ENCODE measurements around the gene TMEM225B.
"Not testable (repeated sequence)": the region's sequence is repeated elsewhere in the genome, so short reads cannot be mapped to it uniquely, and the experiment has no call there.

TMEM225B gene

GRCh38 chr7:99639267-99639666, 41.2 kb downstream of the TMEM225B start:
- no peaks in the 10 kb centered on the region for H3K36me3 ChIP-seq (ENCODE audit: insufficient read depth, low read length)
- H3K27ac ChIP-seq (ENCODE audit: low read depth, low read length): no peak overlapping the region
- no peaks in the 10 kb centered on the region for H3K79me2 ChIP-seq (ENCODE audit: control insufficient read depth, insufficient read depth, low read length, unreplicated experiment)
- no peak overlapping the region for H3K4me3 ChIP-seq (ENCODE audit: low read depth, low read length)
- no peaks in the 10 kb centered on the region for H3K4me1 ChIP-seq (ENCODE audit: control insufficient read depth, insufficient read depth, low read length, unreplicated experiment)
- no peaks in the 10 kb centered on the region for H3K27me3 ChIP-seq (ENCODE audit: insufficient read depth, low read length)
- no peak overlapping the region for H2AFZ ChIP-seq (ENCODE audit: low read length, unreplicated experiment)

GRCh38 chr7:99642027-99642426, 44.0 kb downstream of the TMEM225B start:
- Histone ChIP-seq H3K4me1 (ENCODE audit: control insufficient read depth, insufficient read depth, low read length, unreplicated experiment) (no peaks in the 10 kb centered on the region), H3K4me3 (ENCODE audit: low read depth, low read length) (no peak overlapping the region), H3K36me3 (ENCODE audit: insufficient read depth, low read length) (peaks cover 7% of the 10 kb centered on the region), H2AFZ (ENCODE audit: low read length, unreplicated experiment) (no peak overlapping the region), H3K79me2 (ENCODE audit: control insufficient read depth, insufficient read depth, low read length, unreplicated experiment) (no peaks in the 10 kb centered on the region), H3K27me3 (ENCODE audit: insufficient read depth, low read length) (no peaks in the 10 kb centered on the region), H3K27ac (ENCODE audit: low read depth, low read length) (no peak overlapping the region)

GRCh38 chr7:99643464-99643863, 45.4 kb downstream of the TMEM225B start:
- Histone ChIP-seq H3K27me3 (ENCODE audit: insufficient read depth, low read length) (no peaks in the 10 kb centered on the region), H2AFZ (ENCODE audit: low read length, unreplicated experiment) (no peak overlapping the region), H3K4me3 (ENCODE audit: low read depth, low read length) (no peak overlapping the region), H3K36me3 (ENCODE audit: insufficient read depth, low read length) (peaks cover 7% of the 10 kb centered on the region), H3K79me2 (ENCODE audit: control insufficient read depth, insufficient read depth, low read length, unreplicated experiment) (no peaks in the 10 kb centered on the region), H3K4me1 (ENCODE audit: control insufficient read depth, insufficient read depth, low read length, unreplicated experiment) (no peaks in the 10 kb centered on the region), H3K27ac (ENCODE audit: low read depth, low read length) (no peak overlapping the region)

- H2AFZ ChIP-seq (ENCODE audit: low read length, unreplicated experiment): no peak overlapping the region
- H3K4me1 ChIP-seq (ENCODE audit: control insufficient read depth, insufficient read depth, low read length, unreplicated experiment): no peaks in the 10 kb centered on the region
- H3K79me2 ChIP-seq (ENCODE audit: control insufficient read depth, insufficient read depth, low read length, unreplicated experiment): no peaks in the 10 kb centered on the region
- no peak overlapping the region for H3K4me3 ChIP-seq (ENCODE audit: low read depth, low read length)
- no peaks in the 10 kb centered on the region for H3K27me3 ChIP-seq (ENCODE audit: insufficient read depth, low read length)
- peaks cover 7% of the 10 kb centered on the region for H3K36me3 ChIP-seq (ENCODE audit: insufficient read depth, low read length)
- no peak overlapping the region for H3K27ac ChIP-seq (ENCODE audit: low read depth, low read length)
Observed at GRCh38 chr7:99644431-99644830, 46.4 kb downstream of the TMEM225B start.

GRCh38 chr7:99645590-99645989, 47.5 kb downstream of the TMEM225B start:
- no peaks in the 10 kb centered on the region for H3K79me2 ChIP-seq (ENCODE audit: control insufficient read depth, insufficient read depth, low read length, unreplicated experiment)
- no peaks in the 10 kb centered on the region for H3K27me3 ChIP-seq (ENCODE audit: insufficient read depth, low read length)
- H3K4me1 ChIP-seq (ENCODE audit: control insufficient read depth, insufficient read depth, low read length, unreplicated experiment): no peaks in the 10 kb centered on the region
- peaks cover 7% of the 10 kb centered on the region for H3K36me3 ChIP-seq (ENCODE audit: insufficient read depth, low read length)
- H3K4me3 ChIP-seq (ENCODE audit: low read depth, low read length): no peak overlapping the region
- H3K27ac ChIP-seq (ENCODE audit: low read depth, low read length): no peak overlapping the region
- H2AFZ ChIP-seq (ENCODE audit: low read length, unreplicated experiment): no peak overlapping the region

GRCh38 chr7:99648843-99649242, 50.8 kb downstream of the TMEM225B start:
- Histone ChIP-seq H3K27me3 (ENCODE audit: insufficient read depth, low read length) (no peaks in the 10 kb centered on the region), H3K79me2 (ENCODE audit: control insufficient read depth, insufficient read depth, low read length, unreplicated experiment) (no peaks in the 10 kb centered on the region), H3K27ac (ENCODE audit: low read depth, low read length) (no peak overlapping the region), H3K4me1 (ENCODE audit: control insufficient read depth, insufficient read depth, low read length, unreplicated experiment) (no peaks in the 10 kb centered on the region), H2AFZ (ENCODE audit: low read length, unreplicated experiment) (no peak overlapping the region), H3K4me3 (ENCODE audit: low read depth, low read length) (no peak overlapping the region), H3K36me3 (ENCODE audit: insufficient read depth, low read length) (peaks cover 7% of the 10 kb centered on the region)

GRCh38 chr7:99651290-99651689, 53.2 kb downstream of the TMEM225B start:
- H3K36me3 ChIP-seq (ENCODE audit: insufficient read depth, low read length): no peaks in the 10 kb centered on the region
- no peaks in the 10 kb centered on the region for H3K4me1 ChIP-seq (ENCODE audit: control insufficient read depth, insufficient read depth, low read length, unreplicated experiment)

GRCh38 chr7:99652671-99653070, 54.6 kb downstream of the TMEM225B start:
- Histone ChIP-seq H3K36me3 (ENCODE audit: insufficient read depth, low read length) (no peaks in the 10 kb centered on the region), H3K27ac (ENCODE audit: low read depth, low read length) (no peak overlapping the region), H3K79me2 (ENCODE audit: control insufficient read depth, insufficient read depth, low read length, unreplicated experiment) (no peaks in the 10 kb centered on the region), H3K27me3 (ENCODE audit: insufficient read depth, low read length) (no peaks in the 10 kb centered on the region), H2AFZ (ENCODE audit: low read length, unreplicated experiment) (no peak overlapping the region), H3K4me3 (ENCODE audit: low read depth, low read length) (no peak overlapping the region), H3K4me1 (ENCODE audit: control insufficient read depth, insufficient read depth, low read length, unreplicated experiment) (no peaks in the 10 kb centered on the region)

More at GRCh38 chr7:99651290-99651689, 53.2 kb downstream of the TMEM225B start:
- no peaks in the 10 kb centered on the region for H3K27me3 ChIP-seq (ENCODE audit: insufficient read depth, low read length)
- H2AFZ ChIP-seq (ENCODE audit: low read length, unreplicated experiment): no peak overlapping the region
- no peak overlapping the region for H3K4me3 ChIP-seq (ENCODE audit: low read depth, low read length)
- no peak overlapping the region for H3K27ac ChIP-seq (ENCODE audit: low read depth, low read length)
- H3K79me2 ChIP-seq (ENCODE audit: control insufficient read depth, insufficient read depth, low read length, unreplicated experiment): no peaks in the 10 kb centered on the region

- H2AFZ ChIP-seq (ENCODE audit: low read length, unreplicated experiment); H3K27ac ChIP-seq (ENCODE audit: low read depth, low read length): not testable (repeated sequence)
Observed at GRCh38 chr7:99653269-99653668, 55.2 kb downstream of the TMEM225B start.

GRCh38 chr7:99653754-99654153, 55.7 kb downstream of the TMEM225B start:
- Histone ChIP-seq H3K79me2 (ENCODE audit: control insufficient read depth, insufficient read depth, low read length, unreplicated experiment) (no peaks in the 10 kb centered on the region), H3K27me3 (ENCODE audit: insufficient read depth, low read length) (no peaks in the 10 kb centered on the region)

More at GRCh38 chr7:99653269-99653668, 55.2 kb downstream of the TMEM225B start:
- H3K4me1 ChIP-seq (ENCODE audit: control insufficient read depth, insufficient read depth, low read length, unreplicated experiment); H3K27me3 ChIP-seq (ENCODE audit: insufficient read depth, low read length); H3K4me3 ChIP-seq (ENCODE audit: low read depth, low read length); H3K36me3 ChIP-seq (ENCODE audit: insufficient read depth, low read length); H3K79me2 ChIP-seq (ENCODE audit: control insufficient read depth, insufficient read depth, low read length, unreplicated experiment): not testable (repeated sequence)

GRCh38 chr7:99654626-99655025, 56.6 kb downstream of the TMEM225B start:
- not testable (repeated sequence) for H3K4me3 ChIP-seq (ENCODE audit: low read depth, low read length); H2AFZ ChIP-seq (ENCODE audit: low read length, unreplicated experiment); H3K27me3 ChIP-seq (ENCODE audit: insufficient read depth, low read length); H3K79me2 ChIP-seq (ENCODE audit: control insufficient read depth, insufficient read depth, low read length, unreplicated experiment); H3K36me3 ChIP-seq (ENCODE audit: insufficient read depth, low read length); H3K4me1 ChIP-seq (ENCODE audit: control insufficient read depth, insufficient read depth, low read length, unreplicated experiment); H3K27ac ChIP-seq (ENCODE audit: low read depth, low read length)

More at GRCh38 chr7:99653754-99654153, 55.7 kb downstream of the TMEM225B start:
- Histone ChIP-seq H3K4me3 (ENCODE audit: low read depth, low read length) (no peak overlapping the region), H3K36me3 (ENCODE audit: insufficient read depth, low read length) (no peaks in the 10 kb centered on the region), H3K4me1 (ENCODE audit: control insufficient read depth, insufficient read depth, low read length, unreplicated experiment) (no peaks in the 10 kb centered on the region), H3K27ac (ENCODE audit: low read depth, low read length) (no peak overlapping the region), H2AFZ (ENCODE audit: low read length, unreplicated experiment) (no peak overlapping the region)

All from ACC112 (cell line).